Stimulated activated CD4-positive, alpha-beta T cell treated with anti-CD3 and anti-CD28 coated beads, Interleukin-15, amount 100 ng/mL, for 48 hours (primary cell): Measurements from ENCODE around the gene PER2.
"Not testable (repeated sequence)": the region's sequence is repeated elsewhere in the genome, so short reads cannot be mapped to it uniquely, and the experiment has no call there.

ENCODE experiments used
- DNase-seq, 2 donors: peaks; one replicate each; pipeline ENCODE4 v3.0.0-alpha.2; 2020; ENCODE audit warnings: low read depth in 2 of 2

Gene PER2, protein sequence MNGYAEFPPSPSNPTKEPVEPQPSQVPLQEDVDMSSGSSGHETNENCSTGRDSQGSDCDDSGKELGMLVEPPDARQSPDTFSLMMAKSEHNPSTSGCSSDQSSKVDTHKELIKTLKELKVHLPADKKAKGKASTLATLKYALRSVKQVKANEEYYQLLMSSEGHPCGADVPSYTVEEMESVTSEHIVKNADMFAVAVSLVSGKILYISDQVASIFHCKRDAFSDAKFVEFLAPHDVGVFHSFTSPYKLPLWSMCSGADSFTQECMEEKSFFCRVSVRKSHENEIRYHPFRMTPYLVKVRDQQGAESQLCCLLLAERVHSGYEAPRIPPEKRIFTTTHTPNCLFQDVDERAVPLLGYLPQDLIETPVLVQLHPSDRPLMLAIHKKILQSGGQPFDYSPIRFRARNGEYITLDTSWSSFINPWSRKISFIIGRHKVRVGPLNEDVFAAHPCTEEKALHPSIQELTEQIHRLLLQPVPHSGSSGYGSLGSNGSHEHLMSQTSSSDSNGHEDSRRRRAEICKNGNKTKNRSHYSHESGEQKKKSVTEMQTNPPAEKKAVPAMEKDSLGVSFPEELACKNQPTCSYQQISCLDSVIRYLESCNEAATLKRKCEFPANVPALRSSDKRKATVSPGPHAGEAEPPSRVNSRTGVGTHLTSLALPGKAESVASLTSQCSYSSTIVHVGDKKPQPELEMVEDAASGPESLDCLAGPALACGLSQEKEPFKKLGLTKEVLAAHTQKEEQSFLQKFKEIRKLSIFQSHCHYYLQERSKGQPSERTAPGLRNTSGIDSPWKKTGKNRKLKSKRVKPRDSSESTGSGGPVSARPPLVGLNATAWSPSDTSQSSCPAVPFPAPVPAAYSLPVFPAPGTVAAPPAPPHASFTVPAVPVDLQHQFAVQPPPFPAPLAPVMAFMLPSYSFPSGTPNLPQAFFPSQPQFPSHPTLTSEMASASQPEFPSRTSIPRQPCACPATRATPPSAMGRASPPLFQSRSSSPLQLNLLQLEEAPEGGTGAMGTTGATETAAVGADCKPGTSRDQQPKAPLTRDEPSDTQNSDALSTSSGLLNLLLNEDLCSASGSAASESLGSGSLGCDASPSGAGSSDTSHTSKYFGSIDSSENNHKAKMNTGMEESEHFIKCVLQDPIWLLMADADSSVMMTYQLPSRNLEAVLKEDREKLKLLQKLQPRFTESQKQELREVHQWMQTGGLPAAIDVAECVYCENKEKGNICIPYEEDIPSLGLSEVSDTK (N-terminal part only)

DNA sequence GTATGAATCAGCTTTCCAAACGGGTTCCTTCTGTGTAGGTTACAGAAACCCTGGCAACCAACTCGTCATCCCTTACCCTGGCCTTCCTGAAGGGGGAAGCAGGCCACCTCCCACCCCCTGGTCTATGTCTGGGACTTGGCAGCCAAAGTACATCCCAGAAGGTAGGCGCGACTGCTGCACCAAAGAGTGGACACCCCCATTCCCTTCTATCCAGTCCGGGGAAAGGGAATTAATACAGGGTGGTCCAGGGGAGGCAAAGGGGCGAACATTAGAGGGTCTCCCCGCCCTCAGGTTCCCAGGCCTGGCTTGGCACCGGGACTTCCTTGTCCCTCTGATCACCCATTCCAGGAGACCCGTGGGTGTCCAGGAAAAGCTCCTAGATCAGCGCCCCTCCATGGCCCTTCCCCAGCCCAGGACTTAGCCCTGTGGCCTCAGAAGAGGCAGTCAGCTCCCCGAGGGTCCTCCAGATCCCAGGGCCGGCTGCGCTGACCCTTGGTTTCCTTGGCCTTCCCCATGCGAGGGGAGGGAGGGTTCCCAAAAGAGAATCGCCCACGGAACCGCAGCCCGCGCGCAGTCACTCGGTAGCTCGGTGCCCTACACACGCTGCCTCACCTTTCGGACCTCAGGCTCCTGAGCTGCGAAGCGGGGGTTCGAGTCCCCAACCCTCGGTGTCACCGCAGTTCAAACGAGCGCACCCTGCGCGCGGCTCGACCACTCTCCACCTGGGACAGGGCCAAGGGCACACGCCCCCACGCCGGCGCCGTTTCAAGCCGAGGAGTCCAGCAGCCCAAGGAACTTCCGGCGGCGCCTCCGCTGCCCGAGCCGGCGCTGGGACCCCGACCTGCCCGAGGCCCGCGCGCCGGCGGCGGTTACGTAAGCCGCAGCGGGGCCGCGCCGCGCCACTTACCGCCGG, at the start of gene PER2:
TSS of gene PER2 (minus strand) at position 874 of the 913 bp plus-strand sequence. CDS start 10,674 bp downstream, outside the sequence.
- DNase-seq = peak in 1 of 2 donors; percentile 21

DNA sequence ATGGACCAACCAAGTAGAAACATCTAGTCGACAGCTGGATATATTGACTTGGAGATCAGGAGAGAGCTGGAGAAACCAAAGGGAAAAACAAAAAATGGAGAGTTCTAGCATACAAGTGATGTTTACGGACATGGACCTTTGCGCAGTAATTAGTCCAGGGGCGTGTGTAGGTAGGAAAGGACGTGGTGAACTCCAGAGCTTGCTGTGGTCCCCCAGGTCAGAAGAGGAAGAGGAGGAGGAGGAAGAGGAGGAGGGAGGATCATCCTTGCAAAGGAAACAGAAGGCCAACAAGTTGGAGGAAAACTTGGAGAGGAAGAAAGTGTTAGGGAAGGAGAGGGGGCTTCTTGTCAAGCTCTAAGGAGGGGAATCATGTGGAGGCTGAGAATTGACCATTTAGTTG, 49.4 kb upstream of the PER2 start:
- no peak for DNase-seq

DNA sequence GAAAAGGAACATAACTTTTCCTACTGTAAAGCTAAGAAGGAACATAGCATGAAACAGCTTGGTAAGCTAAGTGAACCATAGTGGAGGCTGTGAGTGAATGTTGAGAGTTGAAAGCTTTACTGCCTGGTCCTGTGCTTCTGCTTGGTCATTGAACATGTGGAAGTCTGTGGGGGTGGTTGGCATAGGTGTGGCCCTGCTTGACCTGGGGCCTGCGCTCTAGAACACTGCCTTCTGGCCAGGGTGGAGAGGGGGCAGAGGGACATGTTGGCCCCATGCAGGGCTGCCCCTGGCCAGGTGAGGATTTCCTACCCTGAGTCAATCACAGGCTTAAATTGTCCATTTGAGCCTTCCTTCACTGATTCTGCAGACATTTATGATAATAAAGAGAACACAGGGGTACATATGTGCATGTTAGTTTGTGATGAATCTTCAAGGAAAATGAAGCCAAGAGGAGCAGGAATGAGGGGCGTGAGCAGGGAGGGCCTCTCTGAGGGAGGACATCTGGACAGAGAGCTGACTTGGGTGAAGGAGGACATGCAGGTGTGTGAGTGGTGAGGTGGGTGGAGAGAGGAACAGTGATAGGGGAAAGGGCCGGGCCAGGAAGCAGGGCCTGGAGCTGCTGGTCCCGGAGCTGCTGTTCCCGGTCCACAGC, 48.5 kb upstream of the PER2 start:
- no peak for DNase-seq

DNA sequence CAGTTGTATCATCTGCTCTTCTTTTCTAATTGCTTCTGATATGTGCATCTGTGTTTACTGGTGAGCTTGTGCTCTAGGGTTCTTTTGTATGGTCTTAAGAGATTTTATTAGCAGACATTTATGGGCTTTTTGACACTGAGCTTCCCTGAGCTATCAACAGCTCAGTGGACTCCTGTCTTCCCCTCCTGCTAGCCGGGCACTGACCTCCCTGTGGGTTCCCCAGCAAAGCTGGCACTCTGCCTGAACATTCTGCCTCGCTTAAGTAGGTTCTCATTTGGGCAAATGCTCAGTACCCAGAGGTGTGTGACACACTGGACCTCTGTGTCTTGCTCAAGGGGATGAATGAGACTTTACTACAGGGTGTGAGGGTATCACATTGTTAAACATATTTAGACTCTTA, 47.7 kb upstream of the PER2 start:
- DNase-seq = no peak

DNA sequence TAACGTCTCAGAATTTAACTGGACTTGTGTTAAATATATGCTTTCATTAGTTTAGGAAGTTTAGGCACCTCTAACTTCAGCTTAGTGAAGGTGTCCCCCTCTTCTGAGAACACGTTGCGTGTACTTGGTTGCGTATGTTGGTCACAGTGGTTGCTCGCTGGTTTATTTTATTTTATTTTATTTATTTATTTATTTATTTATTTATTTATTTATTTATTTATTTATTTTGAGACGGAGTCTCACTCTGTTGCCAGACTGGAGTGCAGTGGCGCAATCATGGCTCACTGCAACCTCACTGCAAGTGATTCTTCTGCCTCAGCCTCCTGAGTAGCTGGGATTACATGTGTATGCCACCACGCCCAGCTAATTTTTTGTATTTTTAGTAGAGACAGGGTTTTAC, 47.2 kb upstream of the PER2 start:
- DNase-seq = not testable (repeated sequence)

DNA sequence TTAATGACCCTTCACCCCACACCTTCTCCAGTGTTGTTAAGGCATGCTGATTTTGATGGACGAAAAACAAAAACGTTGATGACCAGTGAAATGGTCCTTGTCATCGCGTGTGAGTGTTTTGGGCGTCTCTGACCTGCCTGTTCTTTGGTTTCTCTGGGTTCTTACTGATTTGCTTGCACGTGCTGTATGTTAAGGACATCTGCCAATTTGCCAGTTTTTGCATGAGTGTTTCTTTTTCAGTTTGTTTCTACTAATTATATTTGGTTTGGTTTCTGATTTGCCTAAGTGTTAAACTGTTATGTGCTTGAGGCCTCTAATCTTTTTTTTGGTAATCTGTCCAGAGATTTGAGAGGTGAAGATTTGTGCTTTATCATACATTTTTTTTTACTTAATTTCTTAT, 46.5 kb upstream of the PER2 start:
- no peak for DNase-seq

DNA sequence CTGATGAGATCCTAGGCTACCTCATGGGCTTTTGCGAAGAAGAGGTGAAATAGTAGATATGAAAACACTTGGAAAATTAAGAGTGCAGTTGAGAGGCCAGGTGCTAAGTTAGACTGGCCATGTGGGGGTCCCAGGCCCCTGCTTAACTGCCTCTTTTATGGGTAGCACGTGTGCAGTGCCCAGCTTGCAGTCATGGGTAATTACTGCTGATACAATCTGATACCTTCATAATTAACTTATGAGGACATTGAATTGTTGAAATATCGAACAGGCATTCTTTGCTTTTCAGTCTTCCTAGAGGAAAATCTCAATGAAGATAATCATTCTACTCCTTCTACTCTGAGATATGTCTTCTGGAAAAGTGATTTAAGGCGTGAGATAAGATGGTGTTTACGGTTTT, 43.5 kb upstream of the PER2 start:
- no peak for DNase-seq

DNA sequence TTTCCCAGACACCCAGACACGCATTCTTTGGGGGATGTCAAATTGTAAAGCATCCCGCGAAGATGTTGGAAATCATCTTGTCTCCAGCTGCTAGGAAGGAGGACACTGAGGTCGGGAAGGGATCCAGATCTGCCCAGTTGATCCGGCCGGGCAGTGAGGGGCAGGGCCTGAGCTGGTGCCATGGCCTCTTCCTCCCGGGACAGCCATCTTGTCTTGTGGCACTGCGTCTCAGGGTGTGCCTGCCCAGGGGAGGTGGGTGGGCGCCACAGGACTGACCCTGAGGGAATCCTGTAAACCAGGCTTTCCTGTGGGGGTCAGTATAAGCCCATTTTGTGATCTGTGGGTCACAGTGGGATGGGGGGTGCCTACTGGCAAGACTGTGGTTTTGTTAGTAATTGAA, 42.0 kb upstream of the PER2 start:
- no peak for DNase-seq

DNA sequence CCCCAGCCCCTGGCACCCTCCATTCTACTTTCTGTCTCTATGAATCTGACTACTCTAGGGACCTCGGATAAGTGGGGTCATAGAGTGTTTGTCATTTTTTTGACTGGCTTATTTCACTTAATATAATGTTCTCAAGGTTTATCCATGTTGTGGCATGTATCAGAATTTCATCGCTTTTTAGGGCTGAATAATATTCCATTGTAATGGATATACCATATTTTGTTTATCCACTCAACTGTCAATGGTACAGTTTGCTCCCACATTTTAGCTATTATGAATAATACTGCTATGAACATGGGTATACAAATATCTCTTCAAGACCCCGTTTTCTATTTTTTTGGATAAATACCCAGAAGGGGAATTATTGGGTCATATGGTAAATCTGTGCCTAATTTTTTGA, 39.3 kb upstream of the PER2 start:
- DNase-seq = no peak

DNA sequence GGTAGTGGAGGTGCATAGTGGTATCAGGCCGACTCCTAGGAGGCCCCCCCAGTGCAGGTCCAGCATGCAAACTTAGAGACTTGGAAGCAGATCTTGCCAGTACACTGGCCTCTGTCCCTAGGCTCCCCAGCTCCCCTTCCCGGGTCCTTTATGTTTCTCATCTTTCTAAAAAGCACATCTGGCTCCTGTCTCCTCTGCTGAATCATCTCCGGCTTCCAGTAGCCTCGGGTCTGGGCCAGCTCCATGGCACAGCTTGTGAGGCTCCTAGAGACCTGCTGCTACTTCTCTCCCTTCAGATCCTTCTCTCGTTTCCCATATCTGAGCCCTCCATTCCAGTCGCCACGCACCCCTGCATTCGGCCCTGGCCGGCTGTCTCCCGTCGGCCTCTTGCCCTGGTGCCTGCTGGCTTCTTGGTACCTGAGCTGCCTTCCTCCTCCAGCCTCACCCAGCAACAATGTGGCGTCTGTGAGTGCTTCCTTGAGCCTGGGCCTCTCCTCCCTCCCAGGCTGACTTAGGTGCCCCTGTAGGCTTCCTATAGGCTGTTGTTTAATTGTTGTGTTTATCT, 38.5 kb upstream of the PER2 start:
- DNase-seq = no peak

DNA sequence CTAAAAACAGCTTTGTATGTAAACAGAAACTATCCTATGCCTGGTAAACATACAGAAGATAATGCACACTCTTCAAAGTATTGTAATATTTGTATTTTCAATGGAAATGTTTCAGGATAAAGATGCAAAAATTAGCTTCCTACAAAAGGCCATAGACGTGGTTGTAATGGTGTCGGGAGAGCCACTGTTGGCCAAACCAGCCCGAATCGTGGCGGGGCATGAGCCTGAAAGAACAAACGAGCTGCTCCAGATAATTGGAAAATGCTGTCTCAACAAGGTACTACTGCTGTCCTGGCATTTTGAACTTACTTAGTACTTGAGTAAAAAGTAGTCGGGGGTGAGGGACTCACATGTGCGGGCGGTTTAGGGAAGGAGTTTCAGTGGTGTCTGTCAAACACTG, 37.3 kb upstream of the PER2 start:
- DNase-seq = no peak

DNA sequence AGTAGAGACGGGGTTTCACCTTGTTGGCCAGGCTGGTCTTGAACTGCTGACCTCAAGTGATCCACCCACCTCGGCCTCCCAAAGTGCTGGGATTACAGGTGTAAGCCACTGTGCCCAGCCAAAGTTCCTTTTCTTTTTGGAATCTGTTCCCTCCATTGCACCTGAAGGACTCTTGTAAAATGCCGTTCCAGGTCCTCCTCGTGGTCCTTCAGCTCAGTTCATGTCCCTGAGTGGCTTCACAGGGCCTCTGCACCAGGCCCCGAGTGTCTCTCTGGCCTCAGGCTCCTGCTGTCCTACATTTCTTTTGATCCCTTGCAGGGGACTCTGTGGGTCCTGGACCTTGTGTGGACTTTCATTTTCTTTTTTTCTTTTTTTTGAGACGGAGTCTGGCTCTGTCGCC, 35.8 kb upstream of the PER2 start:
- DNase-seq = not testable (repeated sequence)

DNA sequence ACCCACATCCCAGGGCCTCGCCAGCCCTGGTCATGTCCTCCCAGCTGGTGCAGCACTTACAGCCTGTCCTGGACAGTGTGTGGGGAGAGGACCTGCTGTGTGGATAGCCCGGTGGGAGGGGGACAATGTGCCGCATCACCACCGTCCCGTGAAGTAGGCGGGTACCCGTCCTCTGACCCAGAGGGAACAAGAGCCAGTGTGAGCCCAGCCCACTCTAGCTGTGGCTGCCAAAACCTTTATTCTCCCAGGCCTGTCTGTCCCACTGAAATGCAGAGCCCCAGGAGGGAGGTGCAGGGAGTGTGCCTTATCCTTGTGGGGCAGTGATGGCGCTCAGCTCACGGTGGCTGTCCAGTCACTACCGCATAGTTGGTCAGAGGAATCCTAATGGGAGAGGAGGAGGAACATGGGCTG, 33.6 kb upstream of the PER2 start:
- DNase-seq = no peak

DNA sequence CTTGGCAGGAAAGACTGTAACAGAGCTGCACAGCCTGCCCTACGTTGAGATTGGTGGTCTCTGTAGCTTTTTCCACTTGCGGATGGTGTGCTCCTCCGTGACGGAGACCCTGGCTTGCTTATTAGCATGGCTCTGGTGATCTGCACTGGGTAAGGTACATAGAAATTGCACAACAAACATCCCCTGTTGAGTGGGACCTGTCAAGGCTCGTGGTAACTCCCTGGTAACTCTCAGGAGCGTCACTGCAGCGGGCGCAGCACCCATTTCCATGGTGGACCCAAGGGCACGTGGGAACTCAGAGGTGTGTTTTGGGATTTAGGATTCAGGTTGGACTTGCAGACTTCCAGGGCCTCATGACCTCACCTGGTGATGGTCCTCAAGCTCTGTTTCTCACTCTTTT, 33.1 kb upstream of the PER2 start:
- DNase-seq = no peak

DNA sequence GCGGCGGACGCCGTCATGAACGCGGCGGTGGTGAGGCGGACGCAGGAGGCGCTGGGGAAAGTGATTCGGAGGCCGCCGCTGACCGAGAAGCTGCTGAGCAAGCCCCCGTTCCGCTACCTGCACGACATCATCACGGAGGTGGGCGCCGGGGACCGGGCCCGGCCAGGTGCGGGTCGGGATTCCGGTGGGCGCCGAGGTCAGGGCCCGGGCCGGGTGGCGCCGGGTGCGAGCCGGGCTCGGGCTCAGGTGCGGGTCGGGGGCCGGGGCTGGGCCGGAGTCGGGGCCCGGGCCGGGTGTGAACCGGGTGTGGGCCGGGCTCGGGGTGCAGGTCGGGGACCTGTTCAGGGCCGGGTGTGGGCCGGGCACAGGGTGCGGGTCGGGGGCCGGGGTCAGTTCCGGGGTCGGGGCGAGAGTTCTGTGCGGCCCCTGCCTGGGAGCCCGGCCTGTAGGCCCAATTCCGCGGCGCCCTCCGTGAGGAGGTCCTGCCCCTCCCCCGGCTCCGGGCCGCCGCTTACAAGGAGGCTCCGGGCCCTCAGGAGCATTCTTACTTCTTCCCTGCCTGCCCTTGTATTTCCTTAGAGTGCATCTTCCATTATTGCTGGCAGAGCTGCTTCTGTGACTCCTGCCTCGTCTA, 32.4 kb upstream of the PER2 start:
- DNase-seq = no peak

DNA sequence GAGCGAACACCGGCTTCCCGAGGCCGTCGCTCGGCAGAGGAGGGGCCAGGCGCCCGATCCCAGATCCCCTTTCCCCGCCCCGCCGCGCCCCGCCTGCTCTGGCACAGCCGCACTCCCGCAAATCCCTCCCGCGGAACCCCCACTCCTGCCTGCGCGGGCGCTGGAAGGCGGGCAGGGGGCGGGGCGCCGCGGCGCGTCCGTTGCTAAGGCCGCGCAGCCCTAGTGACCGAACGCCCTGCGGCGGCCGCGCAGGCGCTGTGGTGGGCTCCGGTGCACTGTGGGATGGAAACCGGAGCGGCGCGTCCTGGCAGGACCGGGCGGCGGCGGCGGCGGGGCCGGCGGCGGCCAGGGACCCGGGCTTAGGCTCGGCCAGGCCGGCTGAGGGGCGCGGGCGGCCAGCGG, 31.8 kb upstream of the PER2 start, which contains the start of gene TRAF3IP1:
TSS of gene TRAF3IP1 (plus strand) at position 273 of the 402 bp plus-strand sequence. CDS start 145 bp downstream, outside the sequence.
- DNase-seq = peak; percentile 55 to 78

DNA sequence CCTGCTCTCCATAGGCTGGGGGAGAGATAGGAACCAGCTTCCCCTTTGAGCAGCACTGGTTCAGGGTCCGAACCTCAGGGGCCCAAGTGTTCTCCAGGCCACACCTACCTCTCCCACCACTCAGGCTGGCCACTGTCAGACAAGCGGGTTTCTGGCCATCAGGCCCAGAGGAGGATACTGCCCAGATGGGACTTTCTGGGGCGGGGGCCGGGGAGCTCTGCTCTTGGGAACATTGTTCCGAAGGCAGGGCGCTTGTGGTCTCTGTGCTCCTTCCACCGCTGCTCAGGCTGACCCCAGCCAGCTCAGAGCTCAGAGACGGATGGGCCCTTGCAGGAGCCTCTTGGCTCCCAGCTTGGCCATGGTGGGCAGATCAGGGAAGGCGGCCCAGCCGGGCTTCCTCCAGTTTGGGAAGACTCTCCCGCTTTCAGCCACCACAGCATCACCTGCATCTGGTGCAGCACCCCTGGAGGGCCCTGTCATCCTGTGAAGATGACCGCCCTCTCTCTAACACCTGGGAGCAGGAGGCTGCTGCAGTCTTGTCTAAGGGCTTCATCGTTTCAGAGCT, 26.7 kb upstream of the PER2 start:
- DNase-seq = no peak

DNA sequence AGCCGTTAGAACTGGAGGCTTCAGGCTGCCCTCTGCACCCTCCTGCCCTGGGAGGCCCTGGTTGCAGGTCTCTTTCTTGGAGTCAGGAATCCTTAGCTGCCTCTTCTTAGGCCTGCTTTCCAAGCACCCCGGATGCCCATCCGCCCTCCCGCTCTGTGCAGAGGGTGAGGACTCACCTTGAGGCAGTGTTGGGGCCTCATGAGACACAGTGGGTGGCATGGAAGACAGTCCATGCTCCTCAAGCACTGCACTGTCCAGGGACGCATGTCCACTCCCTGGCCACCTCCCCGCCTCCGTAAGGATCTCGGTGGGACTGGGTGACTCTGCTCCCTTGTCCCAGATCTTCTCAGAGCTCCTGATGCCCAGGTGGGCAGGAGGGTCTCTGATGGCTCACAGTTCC, 26.2 kb upstream of the PER2 start:
- DNase-seq = no peak

DNA sequence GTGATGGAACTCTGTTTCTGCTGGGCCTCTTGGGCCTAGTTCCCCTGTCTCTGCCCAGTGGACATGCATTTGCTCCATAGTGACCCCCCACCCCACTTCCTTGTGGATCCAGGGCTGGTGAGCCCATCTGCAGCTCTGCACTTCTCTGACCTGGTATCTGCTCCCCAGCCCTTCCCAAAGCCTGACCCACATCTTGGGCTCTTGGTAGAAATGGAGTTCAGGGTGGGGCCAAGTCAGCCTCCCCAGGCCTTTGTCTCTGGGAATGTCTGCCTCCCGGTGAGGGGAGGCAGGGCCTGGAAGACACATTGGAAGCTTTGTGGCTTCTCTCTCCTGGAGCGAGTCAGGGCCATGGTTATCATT, 25.6 kb upstream of the PER2 start:
- DNase-seq = no peak
